CD14-positive monocyte (primary cell): ENCODE results near the gene ALG14. TPM values are rescaled to one million over a fixed set of nuclear protein-coding genes. Genes with fewer than 3 reads are reported as not detected.

Source experiments
- DNase-seq, 3 donors: peaks; one replicate each; pipeline ENCODE4 v3.0.0-alpha.2; 2011 to 2022
- H2AFZ ChIP-seq: 2 replicates; pipeline ENCODE4 v1.6.0; 2012; ENCODE audit warnings: mild to moderate bottlenecking, low read depth, low read length, inconsistent platforms; ENCODE audit not compliant: insufficient read depth, poor library complexity, severe bottlenecking
- H3K27ac ChIP-seq, 2 donors: 1 replicate in 1 of 2; 2 replicates in 1 of 2; pipeline ENCODE4 v1.5.1; 2012 to 2013; ENCODE audit warnings: low read length in 2 of 2, control low read depth in 1 of 2, inconsistent platforms in 1 of 2, low read depth in 1 of 2, mild to moderate bottlenecking in 1 of 2
- H3K27me3 ChIP-seq, 2 donors: one replicate each; pipeline versions ENCODE4 v1.6.0 to v1.6.1; 2011 to 2013; ENCODE audit warnings: low read length in 2 of 2; ENCODE audit not compliant: control insufficient read depth in 2 of 2, insufficient read depth in 2 of 2
- H3K36me3 ChIP-seq, 2 donors: replicated peaks in 1 of 2; 1 replicate in 1 of 2; 2 replicates in 1 of 2; pipeline versions ENCODE4 v1.5.1 to v1.6.1; 2012 to 2013; ENCODE audit warnings: low read length in 2 of 2, control low read depth in 1 of 2, inconsistent platforms in 1 of 2, mild to moderate bottlenecking in 1 of 2; ENCODE audit not compliant: insufficient read depth in 2 of 2, control insufficient read depth in 1 of 2
- H3K4me1 ChIP-seq, 2 donors: 1 replicate in 1 of 2; 2 replicates in 1 of 2; pipeline versions ENCODE4 v1.5.1 to v1.6.1; 2012 to 2013; ENCODE audit warnings: low read length in 2 of 2, control low read depth in 1 of 2, inconsistent platforms in 1 of 2, mild to moderate bottlenecking in 1 of 2, moderate library complexity in 1 of 2; ENCODE audit not compliant: insufficient read depth in 2 of 2, control insufficient read depth in 1 of 2
- H3K4me2 ChIP-seq: replicated peaks from 2 replicates; pipeline ENCODE3; 2012; ENCODE audit warnings: low read length, moderate library complexity, mild to moderate bottlenecking; ENCODE audit not compliant: poor library complexity, severe bottlenecking; ENCODE audit errors: extremely low read depth
- H3K4me3 ChIP-seq, 3 experiments: fragments of 200-600 bp in 1 of 3; sonication (generic) in 1 of 3; replicated peaks in 1 of 3; 1 replicate in 2 of 3; 2 replicates in 1 of 3; pipeline ENCODE4 v1.5.1; 2011 to 2013; ENCODE audit warnings: low read length in 3 of 3, mild to moderate bottlenecking in 3 of 3, control low read depth in 2 of 3, low read depth in 2 of 3, inconsistent platforms in 1 of 3, moderate library complexity in 1 of 3
- H3K79me2 ChIP-seq: 2 replicates; pipeline ENCODE4 v1.6.0; 2012; ENCODE audit warnings: mild to moderate bottlenecking, control low read depth, inconsistent platforms, low read length, moderate library complexity; ENCODE audit not compliant: insufficient read depth
- H3K9ac ChIP-seq: 2 replicates; pipeline ENCODE4 v1.6.0; 2017; ENCODE audit warnings: low read length, mild to moderate bottlenecking; ENCODE audit not compliant: insufficient read depth, poor library complexity, severe bottlenecking
- H3K9me3 ChIP-seq, 2 donors: replicated peaks in 1 of 2; 1 replicate in 1 of 2; 2 replicates in 1 of 2; pipeline versions ENCODE4 v1.5.1 to v1.6.1; 2012 to 2013; ENCODE audit warnings: low read length in 2 of 2, control low read depth in 1 of 2; ENCODE audit not compliant: control insufficient read depth in 1 of 2, insufficient read depth in 1 of 2
- H4K20me1 ChIP-seq: 2 replicates; pipeline ENCODE4 v1.6.0; 2012; ENCODE audit warnings: mild to moderate bottlenecking, low read length, control low read depth, moderate library complexity; ENCODE audit not compliant: insufficient read depth
- H3K27ac Mint-ChIP-seq, 7 donors: one replicate each; pipeline ENCODE4 v1.8.0; 2020; ENCODE audit warnings: mild to moderate bottlenecking in 7 of 7, mixed read lengths in 7 of 7, moderate library complexity in 6 of 7, inconsistent platforms in 2 of 7
- H3K27me3 Mint-ChIP-seq, 3 donors: one replicate each; pipeline ENCODE4 v1.8.0; 2021 to 2022; ENCODE audit warnings: low read depth in 3 of 3, mild to moderate bottlenecking in 3 of 3, mixed read lengths in 3 of 3, moderate library complexity in 3 of 3, inconsistent platforms in 1 of 3
- H3K36me3 Mint-ChIP-seq, 2 donors: one replicate each; pipeline ENCODE4 v1.8.0; 2020; ENCODE audit warnings: mixed read lengths in 2 of 2, inconsistent platforms in 1 of 2, mild to moderate bottlenecking in 1 of 2
- H3K4me1 Mint-ChIP-seq: one replicate; pipeline ENCODE4 v1.8.0; 2020; ENCODE audit warnings: mild to moderate bottlenecking, mixed read lengths
- H3K4me3 Mint-ChIP-seq, 2 donors: one replicate each; pipeline ENCODE4 v1.8.0; 2020; ENCODE audit warnings: mild to moderate bottlenecking in 2 of 2, mixed read lengths in 2 of 2, moderate library complexity in 1 of 2
- H3K9me3 Mint-ChIP-seq, 7 donors: one replicate each; pipeline ENCODE4 v1.8.0; 2020 to 2022; ENCODE audit warnings: mixed read lengths in 7 of 7, mild to moderate bottlenecking in 6 of 7, moderate library complexity in 6 of 7, inconsistent platforms in 2 of 7
- CTCF ChIP-seq: fragments of 200-600 bp; IDR thresholded peaks from one replicate; pipeline ENCODE4 v1.8.0; 2022; ENCODE audit warnings: antibody characterized with exemption, mild to moderate bottlenecking
- WGBS: methylation state at CpG from one replicate; pipeline ENCODE4 v1.1.5; 2013; ENCODE audit warnings: missing lambda C conversion rate; ENCODE audit not compliant: insufficient coverage; 5-methylcytosine and 5-hydroxymethylcytosine counted together
- intact Hi-C, 2 donors: fragments of 100-400 bp; cut with micrococcal nuclease; formaldehyde crosslinking; loops; one replicate each; pipeline versions ENCODE4 v1.15.0 to v1.15.1; 2023
- polyA plus RNA-seq, 3 donors: library from polyadenylated mRNA; depleted of rRNA in 1 of 3; unstranded in 2 of 3; stranded (reverse) in 1 of 3; fragments of 300-500 nt in 2 of 3; fragments of >200 nt in 1 of 3; fragmentation: Illumina TruSeq in 2 of 3; gene quantifications; 1 replicate in 2 of 3; 2 replicates in 1 of 3; pipeline ENCODE4 v1.2.3, GENCODE V29; 2012 to 2021

The ALG14 gene
- polyA plus RNA-seq, 3 donors: 0.27 to 5.5 (median 4.4) TPM

GRCh38 chr1:95046359-95046758 is 26.4 kb downstream of the ALG14 start:
- no peak for TF ChIP-seq CTCF
- H3K9me3 Mint-ChIP-seq: no peaks in the 10 kb centered on the region
- H3K4me3 ChIP-seq: no peak overlapping the region
- no peak overlapping the region for H3K4me3 Mint-ChIP-seq
- no peak overlapping the region for H3K27ac ChIP-seq
- peaks cover 0 to under 1% (median 0%) of the 10 kb centered on the region in 3 donors for H3K27me3 Mint-ChIP-seq
- intact Hi-C loops: no loop called here
- no peaks in the 10 kb centered on the region for H3K27me3 ChIP-seq
- no peak overlapping the region for H2AFZ ChIP-seq
- no peak for DNase-seq
- no peaks in the 10 kb centered on the region for H3K79me2 ChIP-seq
- no peaks in the 10 kb centered on the region for H3K36me3 ChIP-seq
- no peak overlapping the region for H3K27ac Mint-ChIP-seq
- no peaks in the 10 kb centered on the region for H3K36me3 Mint-ChIP-seq
- no peak overlapping the region for H3K9ac ChIP-seq
- no peaks in the 10 kb centered on the region for H3K4me1 Mint-ChIP-seq
- H3K4me1 ChIP-seq: no peaks in the 10 kb centered on the region
- 100% methylated on average over 2 of the region's 3 CpGs for WGBS
- H3K4me2 ChIP-seq: no peak overlapping the region
- no peaks in the 10 kb centered on the region for H4K20me1 ChIP-seq
- no peaks in the 10 kb centered on the region for H3K9me3 ChIP-seq

GRCh38 chr1:95043141-95043980 is 29.4 kb downstream of the ALG14 start:
- Histone ChIP-seq H3K9ac (no peak overlapping the region), H4K20me1 (no peaks in the 10 kb centered on the region), H3K9me3 (no peaks in the 10 kb centered on the region), H3K4me1 (peaks cover 5 to 6% of the 10 kb centered on the region in 2 donors), H3K36me3 (no peaks in the 10 kb centered on the region), H3K4me3 (no peak overlapping the region), H3K79me2 (no peaks in the 10 kb centered on the region), H3K27me3 (no peaks in the 10 kb centered on the region), H2AFZ (no peak overlapping the region), H3K27ac (no peak overlapping the region), H3K4me2 (no peak overlapping the region)
- Mint-ChIP-seq H3K36me3 (no peaks in the 10 kb centered on the region), H3K4me3 (no peak overlapping the region), H3K27me3 (peaks cover 0 to 3% (median 1%) of the 10 kb centered on the region in 3 donors), H3K27ac (no peak overlapping the region), H3K4me1 (peaks cover 5% of the 10 kb centered on the region), H3K9me3 (no peaks in the 10 kb centered on the region)
- whole genome bisulfite sequencing: 11% methylated on average over 4 of the region's 11 CpGs
- intact Hi-C loops: loop anchor here (5.0 kb wide), 1 partner anchor 191 kb away; no protein-coding TSS in a partner anchor
- DNase-seq: peak; percentile 67 to 83 (median 72)
- TF ChIP-seq CTCF: peak; percentile 97
